Measurements from ENCODE around the gene STUM. TPM values are rescaled to one million over a fixed set of nuclear protein-coding genes. Genes with fewer than 3 reads are reported as not detected.

The STUM gene
- total RNA-seq, 2 experiments from 2014 or later, result not detected

- peaks cover 10% of the 10 kb centered on the region for H3K36me3 Mint-ChIP-seq
- intact Hi-C loops (cut with micrococcal nuclease), result loop anchor here (2.0 to 10.0 kb wide), 3 partner anchors 59 to 817 kb away; partner anchors contain the start of gene COQ8A
- peaks cover 7% of the 10 kb centered on the region for H3K9me3 Mint-ChIP-seq
- no peak overlapping the region for H3K4me3 Mint-ChIP-seq
- POLR2A ChIA-PET, result interaction anchor here (1.2 kb wide), 1 partner anchor 60 kb away, joined by 4 read pairs; no protein-coding TSS in a partner anchor
- H3K27me3 Mint-ChIP-seq, result peaks cover 1% of the 10 kb centered on the region
- CTCF ChIA-PET, result interaction anchor here (0.8 to 4.1 kb wide), 5 partner anchors 10 to 284 kb away, joined by 3 to 46 read pairs (median 4); no protein-coding TSS in a partner anchor
- DNase-seq, result peak; percentile 63
- peaks cover 34% of the 10 kb centered on the region for H3K4me1 Mint-ChIP-seq (ENCODE audit: low read depth)
- peak overlapping the region; percentile 77 for H3K27ac Mint-ChIP-seq
Measured at GRCh38 chr1:226627924-226628611, 79.5 kb downstream of the STUM start.

- Mint-ChIP-seq H3K9me3 (peaks cover 7% of the 10 kb centered on the region), H3K36me3 (peaks cover 10% of the 10 kb centered on the region), H3K27ac (no peak overlapping the region), H3K4me3 (no peak overlapping the region), H3K4me1 (ENCODE audit: low read depth) (peaks cover 41% of the 10 kb centered on the region), H3K27me3 (peaks cover 1% of the 10 kb centered on the region)
- no peak for DNase-seq
- intact Hi-C loops (cut with micrococcal nuclease), result loop anchor here (10.0 kb wide), 1 partner anchor 816 kb away; no protein-coding TSS in a partner anchor
- ChIA-PET POLR2A (interaction anchor here (1.2 kb wide), 1 partner anchor 60 kb away, joined by 4 read pairs; no protein-coding TSS in a partner anchor), CTCF (interaction anchor here (0.7 to 4.1 kb wide), 5 partner anchors 9 to 283 kb away, joined by 3 to 46 read pairs (median 4); no protein-coding TSS in a partner anchor)
Measured at GRCh38 chr1:226628612-226629155, 80.1 kb downstream of the STUM start.

GRCh38 chr1:226629210-226629895 lies 80.8 kb downstream of the STUM start:
- Mint-ChIP-seq H3K36me3 (peaks cover 12% of the 10 kb centered on the region), H3K9me3 (peaks cover 7% of the 10 kb centered on the region), H3K4me1 (ENCODE audit: low read depth) (peaks cover 45% of the 10 kb centered on the region), H3K4me3 (no peak overlapping the region), H3K27me3 (peaks cover 1% of the 10 kb centered on the region), H3K27ac (no peak overlapping the region)
- intact Hi-C loops (cut with micrococcal nuclease), result loop anchor here (10.0 kb wide), 1 partner anchor 815 kb away; no protein-coding TSS in a partner anchor
- ChIA-PET POLR2A (interaction anchor here (0.6 kb wide), 1 partner anchor 922 kb away, joined by 4 read pairs; no protein-coding TSS in a partner anchor), CTCF (interaction anchor here (0.7 to 4.1 kb wide), 3 partner anchors 33 to 200 kb away, joined by 4 to 46 read pairs (median 16); no protein-coding TSS in a partner anchor)
- no peak for DNase-seq

- CTCF ChIA-PET, result interaction anchor here (2.7 to 6.3 kb wide), 2 partner anchors 57 to 58 kb away, joined by 16 to 120 read pairs; no protein-coding TSS in a partner anchor
- POLR2A ChIA-PET, result interaction anchor here (0.6 kb wide), 1 partner anchor 922 kb away, joined by 4 read pairs; no protein-coding TSS in a partner anchor
- H3K27ac Mint-ChIP-seq, result peak overlapping the region; percentile 47
- peaks cover 14% of the 10 kb centered on the region for H3K36me3 Mint-ChIP-seq
- H3K4me3 Mint-ChIP-seq, result no peak overlapping the region
- H3K4me1 Mint-ChIP-seq (ENCODE audit: low read depth), result peaks cover 50% of the 10 kb centered on the region
- DNase-seq, result no peak
- H3K9me3 Mint-ChIP-seq, result peaks cover 7% of the 10 kb centered on the region
- H3K27me3 Mint-ChIP-seq, result peaks cover 1% of the 10 kb centered on the region
- intact Hi-C loops (cut with micrococcal nuclease), result loop anchor here (10.0 kb wide), 1 partner anchor 815 kb away; no protein-coding TSS in a partner anchor
Measured at GRCh38 chr1:226629896-226630550, 81.5 kb downstream of the STUM start.

- DNase-seq, result no peak
- no peak overlapping the region for H3K4me3 Mint-ChIP-seq
- CTCF ChIA-PET, result interaction anchor here (6.3 kb wide), 1 partner anchor 57 kb away, joined by 120 read pairs; no protein-coding TSS in a partner anchor
- intact Hi-C loops (cut with micrococcal nuclease), result no loop called here
- H3K4me1 Mint-ChIP-seq (ENCODE audit: low read depth), result peaks cover 56% of the 10 kb centered on the region
- POLR2A ChIA-PET, result no interaction called here
- H3K27ac Mint-ChIP-seq, result peak overlapping the region; percentile 47
- H3K27me3 Mint-ChIP-seq, result peaks cover under 1% of the 10 kb centered on the region
- peaks cover 7% of the 10 kb centered on the region for H3K9me3 Mint-ChIP-seq
- peaks cover 19% of the 10 kb centered on the region for H3K36me3 Mint-ChIP-seq
Measured at GRCh38 chr1:226630592-226630991, 82.0 kb downstream of the STUM start.

- intact Hi-C loops (cut with micrococcal nuclease), result no loop called here
- POLR2A ChIA-PET, result no interaction called here
- H3K27ac Mint-ChIP-seq, result no peak overlapping the region
- no peak overlapping the region for H3K4me3 Mint-ChIP-seq
- DNase-seq, result no peak
- peaks cover 58% of the 10 kb centered on the region for H3K4me1 Mint-ChIP-seq (ENCODE audit: low read depth)
- peaks cover 20% of the 10 kb centered on the region for H3K36me3 Mint-ChIP-seq
- no peaks in the 10 kb centered on the region for H3K27me3 Mint-ChIP-seq
- H3K9me3 Mint-ChIP-seq, result peaks cover 7% of the 10 kb centered on the region
- CTCF ChIA-PET, result interaction anchor here (0.7 to 6.3 kb wide), 3 partner anchors 22 to 196 kb away, joined by 3 to 120 read pairs (median 73); no protein-coding TSS in a partner anchor
Measured at GRCh38 chr1:226631229-226632000, 82.9 kb downstream of the STUM start.

- Mint-ChIP-seq H3K27me3 (no peaks in the 10 kb centered on the region), H3K27ac (peak overlapping the region; percentile 60), H3K4me3 (no peak overlapping the region), H3K36me3 (peaks cover 22% of the 10 kb centered on the region), H3K9me3 (peaks cover 7% of the 10 kb centered on the region), H3K4me1 (ENCODE audit: low read depth) (peaks cover 58% of the 10 kb centered on the region)
- ChIA-PET CTCF (interaction anchor here (1.2 to 6.3 kb wide), 9 partner anchors 12 to 195 kb away, joined by 4 to 120 read pairs (median 21); no protein-coding TSS in a partner anchor), POLR2A (interaction anchor here (0.8 to 1.3 kb wide), 2 partner anchors 13 to 194 kb away, joined by 3 read pairs; no protein-coding TSS in a partner anchor)
- DNase-seq, result no peak
- intact Hi-C loops (cut with micrococcal nuclease), result no loop called here
Measured at GRCh38 chr1:226632169-226632879, 83.8 kb downstream of the STUM start.

GRCh38 chr1:226632922-226633351 lies 84.4 kb downstream of the STUM start:
- Mint-ChIP-seq H3K4me1 (ENCODE audit: low read depth) (peaks cover 57% of the 10 kb centered on the region), H3K27me3 (no peaks in the 10 kb centered on the region), H3K4me3 (no peak overlapping the region), H3K27ac (peak overlapping the region; percentile 60), H3K9me3 (peaks cover 3% of the 10 kb centered on the region), H3K36me3 (peaks cover 20% of the 10 kb centered on the region)
- POLR2A ChIA-PET, result interaction anchor here (0.7 to 1.4 kb wide), 4 partner anchors 13 to 193 kb away, joined by 3 read pairs; no protein-coding TSS in a partner anchor
- CTCF ChIA-PET, result interaction anchor here (0.8 to 6.3 kb wide), 15 partner anchors 8 to 200 kb away, joined by 3 to 120 read pairs (median 8); partner anchors contain the start of gene ITPKB
- intact Hi-C loops (cut with micrococcal nuclease), result no loop called here
- peak; percentile 60 for DNase-seq

GRCh38 chr1:226633541-226634165 lies 85.1 kb downstream of the STUM start:
- DNase-seq, result no peak
- ChIA-PET POLR2A (interaction anchor here (0.7 to 1.6 kb wide), 5 partner anchors 12 to 192 kb away, joined by 3 read pairs; no protein-coding TSS in a partner anchor), CTCF (interaction anchor here (0.7 to 6.3 kb wide), 19 partner anchors 9 to 199 kb away, joined by 3 to 120 read pairs (median 6); partner anchors contain the start of gene ITPKB)
- H3K36me3 Mint-ChIP-seq, result peaks cover 20% of the 10 kb centered on the region
- H3K27me3 Mint-ChIP-seq, result no peaks in the 10 kb centered on the region
- no peak overlapping the region for H3K4me3 Mint-ChIP-seq
- H3K27ac Mint-ChIP-seq, result peak overlapping the region; percentile 60
- peaks cover 57% of the 10 kb centered on the region for H3K4me1 Mint-ChIP-seq (ENCODE audit: low read depth)
- no peaks in the 10 kb centered on the region for H3K9me3 Mint-ChIP-seq
- intact Hi-C loops (cut with micrococcal nuclease), result loop anchor here (1.0 to 2.0 kb wide), 4 partner anchors 41 to 195 kb away; partner anchors contain the start of gene ITPKB

Measured in activated CD4-positive, alpha-beta memory T cell treated with anti-CD3 and anti-CD28 coated beads for 36 hours (primary cell).